IMR-90 (cell line): ENCODE measurements around the gene DISP2. TPM values are rescaled to one million over a fixed set of nuclear protein-coding genes. Genes with fewer than 3 reads are reported as not detected.

Source experiments
- ATAC-seq: fragments of 200-7000 bp; cut with Tn5 transposase; 2 replicates; pipeline ENCODE4 v1.9.1; 2020; ENCODE audit warnings: low read depth, mild to moderate bottlenecking, moderate library complexity
- BruUV-seq: library from RNA; stranded (reverse); fragments of 400-500 nt; replicated peaks from 2 replicates; lab custom pipeline; 2021; lab: Mats Ljungman, UMichigan
- CTCF ChIA-PET: fragments of 300-600 bp; formaldehyde crosslinking; extraction: SDS; loops from one replicate; lab custom pipeline; 2021; ENCODE audit warnings: antibody characterized with exemption; lab: Yijun Ruan, JAX
- POLR2A ChIA-PET: fragments of 300-600 bp; sonication (Branson Sonifier 250); formaldehyde crosslinking; loops from one replicate; lab custom pipeline; 2022; ENCODE audit warnings: antibody characterized with exemption; ENCODE audit not compliant: unreplicated experiment; lab: Charles Lee
- DNase-seq: peaks from one replicate; pipeline ENCODE4 v3.0.0; 2013
- H2AFZ ChIP-seq: replicated peaks from 2 replicates; pipeline ENCODE3; 2013; ENCODE audit warnings: low read length, mild to moderate bottlenecking; ENCODE audit not compliant: poor library complexity
- H2AK5ac ChIP-seq: 2 replicates; pipeline ENCODE4 v1.6.1; 2013; ENCODE audit warnings: low read depth, low read length, inconsistent platforms
- H2AK9ac ChIP-seq: replicated peaks from 2 replicates; pipeline ENCODE3; 2013; ENCODE audit warnings: mild to moderate bottlenecking, low read depth, low read length, moderate library complexity; ENCODE audit not compliant: poor library complexity
- H2BK120ac ChIP-seq: 2 replicates; pipeline ENCODE4 v1.6.1; 2013; ENCODE audit warnings: low read depth, low read length, inconsistent platforms
- H2BK15ac ChIP-seq: 3 replicates; pipeline ENCODE4 v1.6.1; 2013; ENCODE audit warnings: low read depth, low read length, inconsistent platforms
- H2BK20ac ChIP-seq: 2 replicates; pipeline ENCODE4 v1.6.1; 2013; ENCODE audit warnings: low read depth, mild to moderate bottlenecking, inconsistent platforms, low read length, moderate library complexity
- H2BK5ac ChIP-seq: 2 replicates; pipeline ENCODE4 v1.6.1; 2013; ENCODE audit warnings: mild to moderate bottlenecking, low read depth, low read length, inconsistent platforms; ENCODE audit not compliant: poor library complexity, severe bottlenecking
- H3K14ac ChIP-seq: replicated peaks from 2 replicates; pipeline ENCODE4 v1.6.1; 2013; ENCODE audit warnings: low read depth, low read length, inconsistent platforms
- H3K18ac ChIP-seq: 2 replicates; pipeline ENCODE4 v1.6.1; 2013; ENCODE audit warnings: low read depth, low read length, control low read depth
- H3K23ac ChIP-seq: 2 replicates; pipeline ENCODE4 v1.6.1; 2013; ENCODE audit warnings: low read depth, low read length, inconsistent platforms
- H3K27ac ChIP-seq: 2 replicates; pipeline ENCODE4 v1.5.1; 2013; ENCODE audit warnings: mild to moderate bottlenecking, control low read depth, low read length; ENCODE audit not compliant: insufficient read depth
- H3K27me3 ChIP-seq: 2 replicates; pipeline ENCODE4 v1.6.1; 2013; ENCODE audit warnings: low read length; ENCODE audit not compliant: control insufficient read depth, insufficient read depth
- H3K36me3 ChIP-seq: 2 replicates; pipeline ENCODE4 v1.6.1; 2013; ENCODE audit warnings: low read length, mixed read lengths; ENCODE audit not compliant: control insufficient read depth, insufficient read depth
- H3K4ac ChIP-seq: 2 replicates; pipeline ENCODE4 v1.6.1; 2013; ENCODE audit warnings: low read depth, low read length, inconsistent platforms
- H3K4me1 ChIP-seq: 2 replicates; pipeline ENCODE4 v1.6.1; 2013; ENCODE audit warnings: low read length, mixed read lengths; ENCODE audit not compliant: control insufficient read depth, insufficient read depth
- H3K4me2 ChIP-seq: 2 replicates; pipeline ENCODE4 v1.6.1; 2013; ENCODE audit warnings: low read depth, mild to moderate bottlenecking, control low read depth, low read length, moderate library complexity
- H3K4me3 ChIP-seq: 2 replicates; pipeline ENCODE4 v1.5.1; 2013; ENCODE audit warnings: low read depth, mild to moderate bottlenecking, control low read depth, low read length, moderate library complexity; ENCODE audit not compliant: insufficient read depth
- H3K56ac ChIP-seq: 2 replicates; pipeline ENCODE4 v1.6.1; 2013; ENCODE audit warnings: low read length, inconsistent platforms; ENCODE audit not compliant: insufficient read depth; ENCODE audit errors: extremely low read depth
- H3K79me1 ChIP-seq, 2 experiments: 2 replicates each; pipeline ENCODE4 v1.6.1; 2013; ENCODE audit warnings: low read length in 2 of 2, inconsistent platforms in 1 of 2, low read depth in 1 of 2
- H3K9ac ChIP-seq: 2 replicates; pipeline ENCODE4 v1.6.1; 2013; ENCODE audit warnings: low read depth, low read length, control low read depth
- H3K9me1 ChIP-seq: 2 replicates; pipeline ENCODE4 v1.6.1; 2013; ENCODE audit warnings: low read length, inconsistent platforms; ENCODE audit not compliant: insufficient read depth
- H3K9me3 ChIP-seq: 2 replicates; pipeline ENCODE4 v1.6.1; 2013; ENCODE audit warnings: low read length; ENCODE audit not compliant: control insufficient read depth, insufficient read depth
- H4K20me1 ChIP-seq: 2 replicates; pipeline ENCODE4 v1.6.1; 2013; ENCODE audit warnings: low read length, inconsistent platforms; ENCODE audit not compliant: insufficient read depth
- H4K5ac ChIP-seq: 2 replicates; pipeline ENCODE4 v1.6.1; 2013; ENCODE audit warnings: mild to moderate bottlenecking, low read depth, low read length, control low read depth
- H4K8ac ChIP-seq, 2 experiments: 2 replicates each; pipeline ENCODE4 v1.6.1; 2013; ENCODE audit warnings: low read depth in 2 of 2, low read length in 2 of 2, control low read depth in 1 of 2, inconsistent platforms in 1 of 2
- H4K91ac ChIP-seq: 2 replicates; pipeline ENCODE4 v1.6.1; 2013; ENCODE audit warnings: low read depth, low read length, inconsistent platforms; ENCODE audit not compliant: insufficient read depth
- ELK1 ChIP-seq: fragments of 150-350 bp; IDR thresholded peaks from 2 replicates; pipeline ENCODE4 v1.6.1; 2016; ENCODE audit warnings: low read depth, mild to moderate bottlenecking, low read length, moderate library complexity, borderline replicate concordance
- FOS ChIP-seq: fragments of 150-350 bp; IDR thresholded peaks from 2 replicates; pipeline ENCODE4 v1.6.1; 2016; ENCODE audit warnings: low read depth, low read length
- MAZ ChIP-seq: IDR thresholded peaks from 2 replicates; pipeline ENCODE4 v1.6.1; 2012; ENCODE audit warnings: low read depth, mild to moderate bottlenecking, low read length, improper control_type of control experiment, moderate library complexity, borderline replicate concordance
- RAD21 ChIP-seq: IDR thresholded peaks from 2 replicates; pipeline ENCODE4 v1.6.1; 2012; ENCODE audit warnings: low read length, improper control_type of control experiment
- RCOR1 ChIP-seq: IDR thresholded peaks from 2 replicates; pipeline ENCODE4 v1.6.1; 2012; ENCODE audit warnings: mild to moderate bottlenecking, low read length, improper control_type of control experiment; ENCODE audit not compliant: insufficient replicate concordance
- RFX5 ChIP-seq: IDR thresholded peaks from 2 replicates; pipeline ENCODE4 v1.8.0; 2012; ENCODE audit warnings: low read depth, mild to moderate bottlenecking, low read length, moderate library complexity
- SMC3 ChIP-seq: fragments of 150-350 bp; IDR thresholded peaks from 2 replicates; pipeline ENCODE4 v1.6.1; 2016; ENCODE audit warnings: low read depth, mild to moderate bottlenecking, antibody characterized with exemption, low read length, moderate library complexity
- WGBS, 2 experiments: methylation state at CpG; one replicate each; pipeline versions ENCODE4 v1.1.5 to v1.1.7; 2013; ENCODE audit warnings: missing lambda C conversion rate in 2 of 2; ENCODE audit not compliant: insufficient read length in 1 of 2; ENCODE audit errors: extremely low coverage in 2 of 2; 5-methylcytosine and 5-hydroxymethylcytosine counted together
- dilution Hi-C: fragments of 300-500 bp; cut with HindIII; formaldehyde crosslinking; loops from one replicate; pipeline ENCODE4 v1.14.3; 2018; ENCODE audit warnings: low sequenced_read_pairs; ENCODE audit not compliant: unreplicated experiment
- in situ Hi-C: fragments of 300-500 bp; cut with MboI; formaldehyde crosslinking; loops from 3 replicates; pipeline ENCODE4 v1.14.3; 2019; ENCODE audit warnings: low sequenced_read_pairs, inconsistent platforms, mixed read lengths
- intact Hi-C: fragments of 100-400 bp; cut with micrococcal nuclease; formaldehyde crosslinking; loops from 2 replicates; pipeline ENCODE4 v1.10.0; 2022
- polyA plus RNA-seq, 3 experiments: library from polyadenylated mRNA; depleted of rRNA; stranded (reverse); fragments of >200 nt; gene quantifications; 2 replicates each; pipeline ENCODE4 v1.2.3, GENCODE V29; 2012; ENCODE audit warnings: low replicate concordance in 1 of 3
- total RNA-seq: library from RNA; depleted of rRNA; stranded (reverse); fragments of >200 nt; gene quantifications from 2 replicates; pipeline ENCODE4 v1.2.3, GENCODE V29; 2012

The DISP2 gene
- total and polyA plus RNA-seq, 2 of the 4 experiments (the other 2 are of a cell fraction) = 0.34 to 0.36 TPM

GRCh38 chr15:40325188-40325587 lies 32.8 kb upstream of the DISP2 start:
- DNase-seq (peak; percentile 37), ATAC-seq (no peak)
- Histone ChIP-seq H4K8ac (peak overlapping the region; percentile 7 to 32; a peak in 2 of 4 replicates), H4K20me1 (0 out of 2 replicates have a peak, but pooled peaks cover 12% of the 10 kb centered on the region), H2AK5ac (peak overlapping the region; percentile 74; the same call in 1 of the 2 replicates), H2BK5ac (peak overlapping the region; percentile 45), H3K14ac (peak overlapping the region; percentile 69), H2BK15ac (no peak overlapping the region), H4K91ac (peak overlapping the region; percentile 14; the same call in 1 of the 2 replicates), H3K18ac (peak overlapping the region; percentile 11; the same call in 1 of the 2 replicates), H3K79me1 (peaks cover 36 to 50% of the 10 kb centered on the region in 2 experiments), H2AK9ac (no peak overlapping the region), H3K4ac (peak overlapping the region; percentile 47; the same call in 1 of the 2 replicates), H2BK120ac (peak overlapping the region; percentile 2; the same call in 1 of the 2 replicates), H3K4me1 (peaks cover 38% of the 10 kb centered on the region), H3K4me3 (peak overlapping the region; percentile 89), H3K23ac (peak overlapping the region; percentile 69), H2AFZ (no peak overlapping the region), H3K9ac (peak overlapping the region; percentile 73; the same call in 1 of the 2 replicates), H3K27me3 (no peaks in the 10 kb centered on the region; the same call in 1 of the 2 replicates), H3K4me2 (peak overlapping the region; percentile 97), H3K27ac (no peak overlapping the region), H2BK20ac (no peak overlapping the region), H3K56ac (peak overlapping the region; percentile 42; the same call in 1 of the 2 replicates), H3K9me3 (no peaks in the 10 kb centered on the region), H3K36me3 (no peaks in the 10 kb centered on the region), H4K5ac (0 out of 2 replicates have a peak overlapping the region, but pooled peaks have one; percentile 4), H3K9me1 (peaks cover 20% of the 10 kb centered on the region)
- dilution Hi-C loops = no loop called here
- no peak for TF ChIP-seq SMC3
- TF ChIP-seq FOS = no peak
- TF ChIP-seq MAZ = no peak
- TF ChIP-seq RFX5 = no peak
- TF ChIP-seq ELK1 = no peak
- TF ChIP-seq RAD21 = no peak
- TF ChIP-seq RCOR1 = no peak
- intact Hi-C loops = no loop called here
- in situ Hi-C loops = no loop called here
- no CpG with 5 or more reads among the region's 2 CpGs for WGBS, 2 experiments
- ChIA-PET CTCF (interaction anchor here (0.6 to 1.7 kb wide), 4 partner anchors 13 to 46 kb away, joined by 3 to 5 read pairs (median 4); no protein-coding TSS in a partner anchor), POLR2A (interaction anchor here (0.6 kb wide), 1 partner anchor 121 kb away, joined by 3 read pairs; no protein-coding TSS in a partner anchor)
- no TSS peak for BruUV-seq
